ENCODE data around the gene SPPL2A. TPM values are rescaled to one million over a fixed set of nuclear protein-coding genes. Genes with fewer than 3 reads are reported as not detected.

Gene SPPL2A
- total RNA-seq, 1 experiment from 2014 or later = 93.0 TPM

GRCh38 chr15:50744601-50745000, 20.9 kb downstream of the SPPL2A start:
- CTCF ChIA-PET = interaction anchor here (0.6 to 0.7 kb wide), 3 partner anchors 8 to 118 kb away, joined by 3 read pairs; no protein-coding TSS in a partner anchor
- no peak for DNase-seq (ENCODE audit: unreplicated experiment)
- intact Hi-C loops (cut with micrococcal nuclease) = no loop called here
- TF ChIP-seq CTCF (IDR thresholded peaks at IDR 0.05; ENCODE audit: unreplicated experiment) = no peak
- BruUV-seq (replicated peaks) = no TSS peak
- Mint-ChIP-seq H3K4me3 (ENCODE audit: unreplicated experiment) (no peak overlapping the region), H3K9me3 (ENCODE audit: unreplicated experiment) (no peaks in the 10 kb centered on the region), H3K27me3 (ENCODE audit: insufficient read depth, unreplicated experiment) (no peaks in the 10 kb centered on the region), H3K27ac (ENCODE audit: low read depth, unreplicated experiment) (no peak overlapping the region), H3K4me1 (ENCODE audit: insufficient read depth, unreplicated experiment) (no peaks in the 10 kb centered on the region), H3K36me3 (ENCODE audit: insufficient read depth, unreplicated experiment) (peaks cover 51% of the 10 kb centered on the region)
- POLR2A ChIA-PET = interaction anchor here (0.8 kb wide), 1 partner anchor 8 kb away, joined by 3 read pairs; no protein-coding TSS in a partner anchor

GRCh38 chr15:50740955-50741354, 24.6 kb downstream of the SPPL2A start:
- ChIA-PET CTCF (interaction anchor here (0.6 kb wide), 1 partner anchor 80 kb away, joined by 3 read pairs; no protein-coding TSS in a partner anchor), POLR2A (interaction anchor here (1.0 kb wide), 1 partner anchor 22 kb away, joined by 3 read pairs; no protein-coding TSS in a partner anchor)
- H3K4me1 Mint-ChIP-seq (ENCODE audit: insufficient read depth, unreplicated experiment) = no peaks in the 10 kb centered on the region
- BruUV-seq (replicated peaks) = no TSS peak
- H3K36me3 Mint-ChIP-seq (ENCODE audit: insufficient read depth, unreplicated experiment) = peaks cover 50% of the 10 kb centered on the region
- H3K4me3 Mint-ChIP-seq (ENCODE audit: unreplicated experiment) = no peak overlapping the region
- TF ChIP-seq CTCF (IDR thresholded peaks at IDR 0.05; ENCODE audit: unreplicated experiment) = no peak
- no peak for DNase-seq (ENCODE audit: unreplicated experiment)
- no peak overlapping the region for H3K27ac Mint-ChIP-seq (ENCODE audit: low read depth, unreplicated experiment)
- intact Hi-C loops (cut with micrococcal nuclease) = no loop called here
- H3K9me3 Mint-ChIP-seq (ENCODE audit: unreplicated experiment) = no peaks in the 10 kb centered on the region
- no peaks in the 10 kb centered on the region for H3K27me3 Mint-ChIP-seq (ENCODE audit: insufficient read depth, unreplicated experiment)

GRCh38 chr15:50736823-50737222, 28.7 kb downstream of the SPPL2A start:
- BruUV-seq (replicated peaks) = no TSS peak
- DNase-seq (ENCODE audit: unreplicated experiment) = no peak
- Mint-ChIP-seq H3K27me3 (ENCODE audit: insufficient read depth, unreplicated experiment) (no peaks in the 10 kb centered on the region), H3K27ac (ENCODE audit: low read depth, unreplicated experiment) (no peak overlapping the region), H3K9me3 (ENCODE audit: unreplicated experiment) (no peaks in the 10 kb centered on the region), H3K4me3 (ENCODE audit: unreplicated experiment) (no peak overlapping the region), H3K4me1 (ENCODE audit: insufficient read depth, unreplicated experiment) (no peaks in the 10 kb centered on the region), H3K36me3 (ENCODE audit: insufficient read depth, unreplicated experiment) (peaks cover 67% of the 10 kb centered on the region)
- no peak for TF ChIP-seq CTCF (IDR thresholded peaks at IDR 0.05; ENCODE audit: unreplicated experiment)
- intact Hi-C loops (cut with micrococcal nuclease) = no loop called here
- ChIA-PET POLR2A (no interaction called here), CTCF (no interaction called here)

- H3K36me3 Mint-ChIP-seq (ENCODE audit: insufficient read depth, unreplicated experiment) = peaks cover 74% of the 10 kb centered on the region
- BruUV-seq (replicated peaks) = no TSS peak
- no peak overlapping the region for H3K27ac Mint-ChIP-seq (ENCODE audit: low read depth, unreplicated experiment)
Observed at GRCh38 chr15:50735156-50735555, 30.4 kb downstream of the SPPL2A start.

More at GRCh38 chr15:50735156-50735555, 30.4 kb downstream of the SPPL2A start:
- Mint-ChIP-seq H3K4me3 (ENCODE audit: unreplicated experiment) (no peak overlapping the region), H3K27me3 (ENCODE audit: insufficient read depth, unreplicated experiment) (no peaks in the 10 kb centered on the region), H3K9me3 (ENCODE audit: unreplicated experiment) (no peaks in the 10 kb centered on the region), H3K4me1 (ENCODE audit: insufficient read depth, unreplicated experiment) (no peaks in the 10 kb centered on the region)
- POLR2A ChIA-PET = interaction anchor here (1.6 kb wide), 1 partner anchor 8 kb away, joined by 5 read pairs; no protein-coding TSS in a partner anchor
- no peak for TF ChIP-seq CTCF (IDR thresholded peaks at IDR 0.05; ENCODE audit: unreplicated experiment)
- CTCF ChIA-PET = interaction anchor here (0.6 kb wide), 1 partner anchor 80 kb away, joined by 5 read pairs; no protein-coding TSS in a partner anchor
- no peak for DNase-seq (ENCODE audit: unreplicated experiment)
- intact Hi-C loops (cut with micrococcal nuclease) = no loop called here
